Thyroid gland (tissue), 4 donors: Measurements from ENCODE around the gene SCG3. TPM values are rescaled to one million over a fixed set of nuclear protein-coding genes. Genes with fewer than 3 reads are reported as not detected.

Experiments
- DNase-seq, 2 donors: peaks; one replicate each; pipeline ENCODE4 v3.0.0-alpha.2; 2019
- H3K27ac ChIP-seq, 3 donors: fragments of 200-600 bp; sonication (generic); 1 replicate in 2 of 3; 2 replicates in 1 of 3; pipeline ENCODE4 v1.5.1; 2016 to 2019; ENCODE audit warnings: mild to moderate bottlenecking in 1 of 3, moderate library complexity in 1 of 3
- H3K27me3 ChIP-seq: fragments of 200-600 bp; sonication (generic); one replicate; pipeline ENCODE4 v1.5.1; 2019
- H3K36me3 ChIP-seq, 2 donors: fragments of 200-600 bp; sonication (generic); one replicate each; pipeline ENCODE4 v1.5.1; 2016 to 2019
- H3K4me1 ChIP-seq, 2 donors: fragments of 200-600 bp; sonication (generic); one replicate each; pipeline ENCODE4 v1.5.1; 2017 to 2019
- H3K4me3 ChIP-seq, 3 donors: fragments of 200-600 bp; sonication (generic); replicated peaks in 1 of 3; 1 replicate in 2 of 3; 2 replicates in 1 of 3; pipeline ENCODE4 v1.5.1; 2016; ENCODE audit warnings: mild to moderate bottlenecking in 1 of 3
- H3K9me3 ChIP-seq: fragments of 200-600 bp; sonication (generic); one replicate; pipeline ENCODE4 v1.5.1; 2017
- CTCF ChIP-seq, 6 experiments: fragments of 200-600 bp in 3 of 6; fragments of 450-650 bp in 3 of 6; sonication (generic) in 3 of 6; IDR thresholded peaks; one replicate each; pipeline ENCODE4 v1.5.1; 2016 to 2019; ENCODE audit warnings: antibody characterized with exemption in 6 of 6, mild to moderate bottlenecking in 2 of 6, inconsistent platforms in 1 of 6, moderate library complexity in 1 of 6
- POLR2A ChIP-seq, 2 donors: fragments of 450-650 bp; IDR thresholded peaks; one replicate each; pipeline ENCODE4 v1.6.1; 2017; ENCODE audit warnings: antibody characterized with exemption in 2 of 2, mild to moderate bottlenecking in 2 of 2, moderate library complexity in 1 of 2
- WGBS, 2 donors: methylation state at CpG; one replicate each; pipeline ENCODE4 v1.1.5; 2017; 5-methylcytosine and 5-hydroxymethylcytosine counted together
- intact Hi-C: fragments of 100-400 bp; cut with DNase I; formaldehyde crosslinking; loops from one replicate; pipeline ENCODE4 v1.15.1; 2023
- total RNA-seq, 4 donors: library from RNA; depleted of rRNA; stranded (reverse); fragments of >200 nt; gene quantifications; one replicate each; pipeline ENCODE4 v1.2.3, GENCODE V29; 2016

SCG3 gene
- total RNA-seq, 4 donors from 2014 or later, result 0.33 to 1.8 (median 0.52) TPM

DNA sequence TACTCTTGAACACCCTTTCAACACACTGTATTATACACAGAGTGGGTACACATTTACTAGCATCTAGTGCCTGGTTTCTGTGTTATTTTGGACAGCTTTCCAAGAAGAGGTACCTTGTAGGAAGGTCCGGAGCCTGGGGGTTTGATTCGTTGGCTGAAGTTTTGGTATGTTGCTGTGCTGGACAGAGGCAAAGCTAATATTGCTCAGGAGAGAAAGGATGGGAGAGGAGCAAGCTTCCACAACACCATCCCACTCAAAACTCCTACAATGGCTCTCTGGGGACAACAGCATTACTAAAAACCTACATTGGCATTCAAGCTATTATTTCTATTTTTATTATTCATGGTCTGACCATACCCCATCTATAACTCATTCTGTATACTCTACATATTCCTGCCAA lies 57.2 kb downstream of the SCG3 start:
- no peak for TF ChIP-seq CTCF (IDR thresholded peaks at IDR 0.05)
- no peak for TF ChIP-seq POLR2A (IDR thresholded peaks at IDR 0.05)
- no peaks in the 10 kb centered on the region for H3K27me3 ChIP-seq
- intact Hi-C loops, result no loop called here
- H3K27ac ChIP-seq, result peak overlapping the region in 1 of 3 donors; percentile 82
- no peaks in the 10 kb centered on the region for H3K36me3 ChIP-seq
- DNase-seq, result no peak
- no peak overlapping the region for H3K4me3 ChIP-seq
- WGBS, 2 donors, result 70 to 86% methylated on average over 2 of the region's 2 CpGs
- H3K9me3 ChIP-seq, result no peaks in the 10 kb centered on the region
- peaks cover 7 to 9% of the 10 kb centered on the region in 2 donors for H3K4me1 ChIP-seq

- TF ChIP-seq CTCF (IDR thresholded peaks at IDR 0.05) (no peak), POLR2A (IDR thresholded peaks at IDR 0.05) (no peak)
- intact Hi-C loops, result no loop called here
These were observed 57.9 kb downstream of the SCG3 start for GRCh38 chr15:51739061-51739712.

DNA sequence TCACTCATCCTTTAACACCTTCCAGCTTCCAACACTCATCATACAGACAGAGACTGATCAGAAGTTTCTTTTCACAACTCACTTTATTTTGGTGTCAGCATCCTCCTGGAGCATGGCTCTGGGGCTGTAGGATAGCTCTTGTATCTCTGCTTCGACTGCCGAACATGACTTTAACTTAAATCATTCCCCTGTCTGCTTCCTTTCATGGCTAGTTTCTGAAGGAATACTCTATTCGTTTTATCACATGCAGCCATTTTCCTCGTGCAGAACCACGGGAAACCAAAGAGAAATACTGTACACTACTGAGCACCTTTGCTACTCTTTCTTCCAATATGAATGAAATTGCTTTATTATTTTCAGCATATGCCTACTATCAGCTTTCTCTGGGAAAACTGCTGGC lies 68.0 kb downstream of the SCG3 start:
- DNase-seq, result no peak
- intact Hi-C loops, result no loop called here

More at GRCh38 chr15:51739061-51739712, 57.9 kb downstream of the SCG3 start:
- Histone ChIP-seq H3K4me3 (no peak overlapping the region), H3K4me1 (peaks cover 7 to 9% of the 10 kb centered on the region in 2 donors), H3K36me3 (no peaks in the 10 kb centered on the region), H3K9me3 (no peaks in the 10 kb centered on the region), H3K27ac (no peak overlapping the region), H3K27me3 (no peaks in the 10 kb centered on the region)
- DNase-seq, result no peak
- 98% methylated on average over 2 of the region's 2 CpGs for WGBS, 2 donors

DNA sequence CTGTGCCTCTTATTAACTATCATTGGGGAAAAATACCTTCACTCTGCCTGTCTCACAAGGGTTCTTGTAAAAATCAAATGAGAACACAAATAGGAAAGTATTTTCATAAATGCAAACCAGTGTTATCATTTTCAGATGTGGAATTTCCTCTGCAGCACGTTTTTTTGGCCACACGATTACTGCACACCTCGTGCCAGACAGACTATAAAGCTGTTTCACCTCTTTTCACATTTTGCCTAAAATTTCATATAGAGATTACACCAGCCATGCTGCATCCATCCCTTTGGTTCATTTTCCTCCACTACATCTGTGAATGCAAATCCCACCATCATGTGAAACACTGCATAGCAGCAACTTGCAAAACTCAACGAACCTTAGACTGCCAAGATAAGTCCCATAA lies 68.9 kb downstream of the SCG3 start:
- no peaks in the 10 kb centered on the region for H3K36me3 ChIP-seq
- no peak overlapping the region for H3K27ac ChIP-seq
- intact Hi-C loops, result no loop called here
- DNase-seq, result no peak
- TF ChIP-seq POLR2A (IDR thresholded peaks at IDR 0.05) (no peak), CTCF (IDR thresholded peaks at IDR 0.05) (no peak)
- peaks cover 9 to 10% of the 10 kb centered on the region in 2 donors for H3K4me1 ChIP-seq
- H3K4me3 ChIP-seq, result no peak overlapping the region
- no peaks in the 10 kb centered on the region for H3K9me3 ChIP-seq
- no peaks in the 10 kb centered on the region for H3K27me3 ChIP-seq
- WGBS, 2 donors, result 74 to 80% methylated on average over 4 of the region's 4 CpGs

More for the DNA sequence above, 68.0 kb downstream of the SCG3 start:
- no peak overlapping the region for H3K4me3 ChIP-seq
- peaks cover 9 to 10% of the 10 kb centered on the region in 2 donors for H3K4me1 ChIP-seq
- no peaks in the 10 kb centered on the region for H3K9me3 ChIP-seq
- H3K27ac ChIP-seq, result no peak overlapping the region
- TF ChIP-seq CTCF (IDR thresholded peaks at IDR 0.05), result no peak
- no peak for TF ChIP-seq POLR2A (IDR thresholded peaks at IDR 0.05)
- no peaks in the 10 kb centered on the region for H3K27me3 ChIP-seq
- 84% methylated on average over 5 of the region's 5 CpGs for WGBS, 2 donors
- no peaks in the 10 kb centered on the region for H3K36me3 ChIP-seq

DNA sequence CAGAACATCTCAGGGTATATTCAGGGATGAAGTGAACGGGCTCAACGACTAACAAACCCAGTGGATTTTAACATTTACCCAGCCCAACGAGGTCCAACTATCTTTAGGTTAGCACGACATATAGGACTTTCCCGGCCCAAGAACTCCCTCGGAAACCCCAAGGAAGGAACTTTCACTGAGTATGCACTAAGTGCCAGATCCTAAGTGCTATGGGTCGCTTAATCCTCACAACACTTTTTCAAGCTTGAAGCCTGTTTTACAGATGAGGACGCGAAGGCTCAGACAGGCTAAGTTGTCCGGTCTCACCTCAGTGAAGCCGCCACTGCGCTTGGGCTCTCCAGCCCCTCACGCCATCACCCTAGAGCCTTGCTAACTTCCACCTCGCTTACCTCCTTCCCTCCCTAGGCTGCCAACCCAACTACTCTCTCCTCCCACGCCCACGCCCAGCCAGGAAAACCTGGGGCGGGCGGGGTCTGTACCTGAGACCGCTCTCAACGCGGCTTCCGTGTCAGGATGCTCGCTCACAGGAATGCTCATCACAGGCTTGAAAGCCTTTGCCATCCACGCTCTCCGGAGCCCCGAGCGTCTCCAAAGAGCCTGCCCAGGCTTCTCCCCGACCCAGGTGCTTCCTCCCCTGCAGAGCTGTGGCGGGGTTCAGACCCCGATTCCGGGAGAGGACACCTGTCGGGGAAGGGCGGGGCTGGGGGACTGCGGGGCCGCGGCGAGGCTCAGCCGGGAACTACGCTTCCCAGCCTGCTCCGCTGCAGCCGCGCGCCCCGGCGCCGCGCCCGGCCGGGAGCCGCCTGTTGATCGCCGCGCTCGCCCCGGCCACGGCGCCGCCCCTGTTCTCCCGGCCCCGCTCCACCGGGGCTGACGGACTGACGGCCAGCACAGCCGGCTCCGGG lies 69.7 kb downstream of the SCG3 start, which contains the start of gene TMOD2:
Gene TMOD2 (plus strand): TSS at position 806 of the 905 bp plus-strand sequence. CDS start 14,845 bp downstream, outside the sequence.
- Histone ChIP-seq H3K27me3 (no peaks in the 10 kb centered on the region), H3K27ac (peak within 1 kb of the TSS in 1 of 3 donors; percentile 36), H3K4me3 (peak within 1 kb of the TSS in 2 of 3 donors; percentile 14 to 49), H3K9me3 (no peaks in the 10 kb centered on the region), H3K36me3 (no peaks in the 10 kb centered on the region), H3K4me1 (peaks cover 9 to 10% of the 10 kb centered on the region in 2 donors)
- intact Hi-C loops, result no loop called here
- peak; percentile 55 for DNase-seq
- 9 to 14% methylated on average over 22 to 23 of the region's 65 CpGs for WGBS, 2 donors
- TF ChIP-seq CTCF (IDR thresholded peaks at IDR 0.05) (no peak), POLR2A (IDR thresholded peaks at IDR 0.05) (no peak)
